GM12878 (cell line): Measurements from ENCODE around the gene TMEM9B. TPM values are rescaled to one million over a fixed set of nuclear protein-coding genes. Genes with fewer than 3 reads are reported as not detected.
A peak's percentile ranks its signal among the peaks of the same experiment; 100 is the strongest.

Source experiments
- HDAC2 ChIP-seq: fragments of 200-600 bp; sonication (generic); IDR thresholded peaks from 2 replicates; pipeline ENCODE4 v1.6.1; 2017
- MLLT1 ChIP-seq: fragments of 450-650 bp; IDR thresholded peaks from 2 replicates; pipeline ENCODE4 v1.6.1; 2016; ENCODE audit warnings: mild to moderate bottlenecking
- NBN ChIP-seq: fragments of 450-650 bp; IDR thresholded peaks from 2 replicates; pipeline ENCODE4 v1.6.1; 2016
- NFYB ChIP-seq: IDR thresholded peaks from 2 replicates; pipeline ENCODE4 v1.6.1; 2011; ENCODE audit warnings: low read depth, mild to moderate bottlenecking, low read length, improper control_type of control experiment, moderate library complexity; ENCODE audit not compliant: insufficient read depth
- NR2C1 ChIP-seq: fragments of 450-650 bp; IDR thresholded peaks from 2 replicates; pipeline ENCODE4 v1.6.1; 2017; ENCODE audit warnings: antibody characterized with exemption, mild to moderate bottlenecking, moderate library complexity
- NR2F1 ChIP-seq: fragments of 450-650 bp; conservative IDR thresholded peaks from 2 replicates; pipeline ENCODE4 v1.6.1; 2017; ENCODE audit warnings: mild to moderate bottlenecking
- STAT3 ChIP-seq: IDR thresholded peaks from 2 replicates; pipeline ENCODE4 v1.6.1; 2011; ENCODE audit warnings: low read depth, low read length, improper control_type of control experiment
- ZBTB33 ChIP-seq: fragments of 450-650 bp; IDR thresholded peaks from 2 replicates; pipeline ENCODE4 v1.6.1; 2017; ENCODE audit warnings: mild to moderate bottlenecking
- ZNF622 ChIP-seq: fragments of 450-650 bp; IDR thresholded peaks from 2 replicates; pipeline ENCODE4 v1.6.1; 2017; ENCODE audit warnings: mild to moderate bottlenecking, inconsistent platforms
- polyA plus RNA-seq, 11 experiments: library from polyadenylated mRNA; depleted of rRNA in 4 of 11; unstranded in 6 of 11; stranded (reverse) in 5 of 11; fragments of >200 nt; fragmentation: Nextera tagmentation in 4 of 11; fragmentation: Illumina TruSeq in 1 of 11; extraction: Ambion mirVana in 4 of 11; extraction: Trizol in 1 of 11; gene quantifications; 1 replicate in 1 of 11; 2 replicates in 10 of 11; pipeline versions ENCODE4 v1.2.1 to v1.2.3, GENCODE V29; 2011 to 2016; ENCODE audit warnings: inconsistent platforms in 2 of 11, missing spikeins in 2 of 11, low read depth in 1 of 11
- total RNA-seq, 4 experiments: library from RNA; depleted of rRNA in 3 of 4; stranded (reverse); fragments of >200 nt in 3 of 4; fragmentation: Illumina TruSeq in 1 of 4; extraction: Trizol in 1 of 4; gene quantifications; 2 replicates each; pipeline versions ENCODE4 v1.2.1 to v1.2.3, GENCODE V29; 2013 to 2021
- TF ChIP-seq, protein P1 (sequence below): fragments of 450-650 bp; IDR thresholded peaks from 2 replicates; pipeline ENCODE4 v1.6.1; 2018; ENCODE audit warnings: mild to moderate bottlenecking, low read depth, moderate library complexity; ENCODE audit not compliant: partially characterized antibody
- TF ChIP-seq, protein P2 (sequence below): IDR thresholded peaks from 2 replicates; pipeline ENCODE4 v1.6.1; 2011; ENCODE audit warnings: borderline replicate concordance, low read depth, mild to moderate bottlenecking, moderate library complexity, mixed read lengths, low read length; ENCODE audit not compliant: insufficient read depth; ENCODE audit errors: extremely low read length
- TF ChIP-seq, protein P3 (sequence below): fragments of 450-650 bp; IDR thresholded peaks from 2 replicates; pipeline ENCODE4 v1.6.1; 2018; ENCODE audit warnings: borderline replicate concordance, mild to moderate bottlenecking; ENCODE audit not compliant: partially characterized antibody
- TF ChIP-seq, protein P4 (sequence below): fragments of 450-650 bp; IDR thresholded peaks from 2 replicates; pipeline ENCODE4 v1.6.1; 2017; ENCODE audit warnings: mild to moderate bottlenecking, moderate library complexity

The TMEM9B gene
- total and polyA plus RNA-seq, 10 of the 15 experiments (the other 5 are each of a cell fraction or from before 2014, with no cell fraction given) = 11.5 to 54.0 (median 30.0) TPM

DNA sequence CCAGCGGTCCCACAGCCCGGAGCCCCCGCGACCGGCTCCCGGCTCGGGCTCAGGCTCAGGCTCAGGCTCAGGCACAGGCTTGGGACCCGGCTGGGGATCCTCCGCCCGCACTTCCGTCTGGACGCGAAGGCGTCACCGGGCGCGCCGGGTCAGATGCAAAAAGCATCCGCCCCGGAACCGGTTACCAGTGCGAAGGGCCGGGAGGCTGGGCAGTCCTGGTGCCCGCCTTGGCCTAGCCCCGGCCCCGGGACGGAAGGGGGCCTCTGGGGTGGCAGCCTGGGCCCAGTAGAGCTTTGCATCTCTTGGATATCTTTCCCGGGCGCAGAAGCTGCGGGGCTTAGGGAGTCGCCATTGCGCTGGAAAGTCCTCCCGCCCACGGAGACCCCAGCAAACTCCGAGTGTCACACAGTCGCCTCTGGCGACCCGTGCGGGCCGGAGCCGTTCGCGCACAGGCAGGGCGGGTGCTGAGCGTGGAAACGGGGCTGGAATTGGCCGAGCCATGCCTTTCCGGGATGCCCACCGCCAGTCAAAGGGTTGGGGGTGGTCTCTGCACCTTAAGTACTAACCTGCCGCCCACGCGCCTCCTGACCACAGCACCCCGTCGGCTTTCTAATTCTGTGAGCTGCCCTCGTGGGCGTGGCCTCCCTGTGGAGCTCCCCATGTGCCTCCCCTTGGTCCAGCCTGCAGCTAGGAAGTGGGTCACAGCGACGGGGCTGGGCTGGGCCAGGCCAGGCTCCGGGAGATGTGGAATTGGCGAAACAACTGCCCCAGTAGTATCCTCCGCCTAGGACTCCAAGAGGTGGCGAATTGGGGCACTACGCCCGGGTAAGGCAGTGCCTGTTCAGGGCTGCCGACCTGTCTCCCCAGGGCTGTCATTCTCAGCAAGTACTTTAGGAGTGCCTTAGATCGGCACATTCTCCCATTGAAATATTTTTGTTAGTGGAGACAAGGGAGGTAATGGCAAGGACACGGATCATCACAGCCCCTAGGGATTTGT is at the start of gene TMEM9B (continued):
- TF ChIP-seq, protein P1, sequence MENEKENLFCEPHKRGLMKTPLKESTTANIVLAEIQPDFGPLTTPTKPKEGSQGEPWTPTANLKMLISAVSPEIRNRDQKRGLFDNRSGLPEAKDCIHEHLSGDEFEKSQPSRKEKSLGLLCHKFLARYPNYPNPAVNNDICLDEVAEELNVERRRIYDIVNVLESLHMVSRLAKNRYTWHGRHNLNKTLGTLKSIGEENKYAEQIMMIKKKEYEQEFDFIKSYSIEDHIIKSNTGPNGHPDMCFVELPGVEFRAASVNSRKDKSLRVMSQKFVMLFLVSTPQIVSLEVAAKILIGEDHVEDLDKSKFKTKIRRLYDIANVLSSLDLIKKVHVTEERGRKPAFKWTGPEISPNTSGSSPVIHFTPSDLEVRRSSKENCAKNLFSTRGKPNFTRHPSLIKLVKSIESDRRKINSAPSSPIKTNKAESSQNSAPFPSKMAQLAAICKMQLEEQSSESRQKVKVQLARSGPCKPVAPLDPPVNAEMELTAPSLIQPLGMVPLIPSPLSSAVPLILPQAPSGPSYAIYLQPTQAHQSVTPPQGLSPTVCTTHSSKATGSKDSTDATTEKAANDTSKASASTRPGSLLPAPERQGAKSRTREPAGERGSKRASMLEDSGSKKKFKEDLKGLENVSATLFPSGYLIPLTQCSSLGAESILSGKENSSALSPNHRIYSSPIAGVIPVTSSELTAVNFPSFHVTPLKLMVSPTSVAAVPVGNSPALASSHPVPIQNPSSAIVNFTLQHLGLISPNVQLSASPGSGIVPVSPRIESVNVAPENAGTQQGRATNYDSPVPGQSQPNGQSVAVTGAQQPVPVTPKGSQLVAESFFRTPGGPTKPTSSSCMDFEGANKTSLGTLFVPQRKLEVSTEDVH = peak; percentile 37
- TF ChIP-seq STAT3 (no peak), ZNF622 (no peak), NR2C1 (peak; percentile 97), NFYB (peak; percentile 78; the same call in 1 of the 2 replicates), MLLT1 (peak; percentile 53), HDAC2 (no peak), NBN (peak; percentile 71; the same call in 1 of the 2 replicates), NR2F1 (peak; percentile 90), ZBTB33 (no peak)
- TF ChIP-seq, protein P2, sequence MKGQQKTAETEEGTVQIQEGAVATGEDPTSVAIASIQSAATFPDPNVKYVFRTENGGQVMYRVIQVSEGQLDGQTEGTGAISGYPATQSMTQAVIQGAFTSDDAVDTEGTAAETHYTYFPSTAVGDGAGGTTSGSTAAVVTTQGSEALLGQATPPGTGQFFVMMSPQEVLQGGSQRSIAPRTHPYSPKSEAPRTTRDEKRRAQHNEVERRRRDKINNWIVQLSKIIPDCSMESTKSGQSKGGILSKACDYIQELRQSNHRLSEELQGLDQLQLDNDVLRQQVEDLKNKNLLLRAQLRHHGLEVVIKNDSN = peak; percentile 30
- TF ChIP-seq, protein P3, sequence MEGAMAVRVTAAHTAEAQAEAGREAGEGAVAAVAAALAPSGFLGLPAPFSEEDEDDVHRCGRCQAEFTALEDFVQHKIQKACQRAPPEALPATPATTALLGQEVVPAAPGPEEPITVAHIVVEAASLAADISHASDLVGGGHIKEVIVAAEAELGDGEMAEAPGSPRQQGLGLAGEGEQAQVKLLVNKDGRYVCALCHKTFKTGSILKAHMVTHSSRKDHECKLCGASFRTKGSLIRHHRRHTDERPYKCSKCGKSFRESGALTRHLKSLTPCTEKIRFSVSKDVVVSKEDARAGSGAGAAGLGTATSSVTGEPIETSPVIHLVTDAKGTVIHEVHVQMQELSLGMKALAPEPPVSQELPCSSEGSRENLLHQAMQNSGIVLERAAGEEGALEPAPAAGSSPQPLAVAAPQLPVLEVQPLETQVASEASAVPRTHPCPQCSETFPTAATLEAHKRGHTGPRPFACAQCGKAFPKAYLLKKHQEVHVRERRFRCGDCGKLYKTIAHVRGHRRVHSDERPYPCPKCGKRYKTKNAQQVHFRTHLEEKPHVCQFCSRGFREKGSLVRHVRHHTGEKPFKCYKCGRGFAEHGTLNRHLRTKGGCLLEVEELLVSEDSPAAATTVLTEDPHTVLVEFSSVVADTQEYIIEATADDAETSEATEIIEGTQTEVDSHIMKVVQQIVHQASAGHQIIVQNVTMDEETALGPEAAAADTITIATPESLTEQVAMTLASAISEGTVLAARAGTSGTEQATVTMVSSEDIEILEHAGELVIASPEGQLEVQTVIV = peak; percentile 62
- TF ChIP-seq, protein P4, sequence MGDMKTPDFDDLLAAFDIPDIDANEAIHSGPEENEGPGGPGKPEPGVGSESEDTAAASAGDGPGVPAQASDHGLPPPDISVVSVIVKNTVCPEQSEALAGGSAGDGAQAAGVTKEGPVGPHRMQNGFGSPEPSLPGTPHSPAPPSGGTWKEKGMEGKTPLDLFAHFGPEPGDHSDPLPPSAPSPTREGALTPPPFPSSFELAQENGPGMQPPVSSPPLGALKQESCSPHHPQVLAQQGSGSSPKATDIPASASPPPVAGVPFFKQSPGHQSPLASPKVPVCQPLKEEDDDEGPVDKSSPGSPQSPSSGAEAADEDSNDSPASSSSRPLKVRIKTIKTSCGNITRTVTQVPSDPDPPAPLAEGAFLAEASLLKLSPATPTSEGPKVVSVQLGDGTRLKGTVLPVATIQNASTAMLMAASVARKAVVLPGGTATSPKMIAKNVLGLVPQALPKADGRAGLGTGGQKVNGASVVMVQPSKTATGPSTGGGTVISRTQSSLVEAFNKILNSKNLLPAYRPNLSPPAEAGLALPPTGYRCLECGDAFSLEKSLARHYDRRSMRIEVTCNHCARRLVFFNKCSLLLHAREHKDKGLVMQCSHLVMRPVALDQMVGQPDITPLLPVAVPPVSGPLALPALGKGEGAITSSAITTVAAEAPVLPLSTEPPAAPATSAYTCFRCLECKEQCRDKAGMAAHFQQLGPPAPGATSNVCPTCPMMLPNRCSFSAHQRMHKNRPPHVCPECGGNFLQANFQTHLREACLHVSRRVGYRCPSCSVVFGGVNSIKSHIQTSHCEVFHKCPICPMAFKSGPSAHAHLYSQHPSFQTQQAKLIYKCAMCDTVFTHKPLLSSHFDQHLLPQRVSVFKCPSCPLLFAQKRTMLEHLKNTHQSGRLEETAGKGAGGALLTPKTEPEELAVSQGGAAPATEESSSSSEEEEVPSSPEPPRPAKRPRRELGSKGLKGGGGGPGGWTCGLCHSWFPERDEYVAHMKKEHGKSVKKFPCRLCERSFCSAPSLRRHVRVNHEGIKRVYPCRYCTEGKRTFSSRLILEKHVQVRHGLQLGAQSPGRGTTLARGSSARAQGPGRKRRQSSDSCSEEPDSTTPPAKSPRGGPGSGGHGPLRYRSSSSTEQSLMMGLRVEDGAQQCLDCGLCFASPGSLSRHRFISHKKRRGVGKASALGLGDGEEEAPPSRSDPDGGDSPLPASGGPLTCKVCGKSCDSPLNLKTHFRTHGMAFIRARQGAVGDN = peak; percentile 86; the same call in 1 of the 2 replicates
